ENCODE results near the gene LDAF1. TPM values are rescaled to one million over a fixed set of nuclear protein-coding genes. Genes with fewer than 3 reads are reported as not detected.

The LDAF1 gene
- total RNA-seq, 1 experiment from 2014 or later = 18.7 TPM

DNA sequence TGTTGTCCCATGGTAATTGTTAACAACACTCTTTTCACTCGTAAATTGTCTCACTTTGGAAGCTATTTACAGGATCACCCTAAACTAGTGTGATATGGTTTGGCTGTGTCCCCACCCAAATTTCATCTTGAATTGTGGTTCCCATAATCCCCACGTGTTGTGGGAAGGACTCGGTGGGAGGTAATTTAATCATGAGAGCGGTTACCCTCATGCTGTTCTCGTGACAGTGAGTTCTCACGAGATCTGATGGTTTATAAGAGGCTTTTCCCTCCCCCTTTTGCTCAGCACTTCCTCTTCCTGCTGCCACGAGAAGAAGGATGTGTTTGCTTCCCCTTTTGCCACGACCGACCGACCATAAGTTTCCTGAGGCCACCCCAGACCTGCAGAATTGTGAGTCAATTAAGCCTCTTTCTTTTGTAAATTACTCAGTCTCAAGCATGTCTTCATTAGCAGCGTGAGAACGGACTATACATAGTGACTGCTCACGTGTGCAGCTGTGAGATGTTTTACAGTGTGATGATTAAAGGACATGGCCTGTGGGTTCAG is 42.3 kb upstream of the LDAF1 start:
- Histone ChIP-seq H2BK12ac (ENCODE audit: insufficient read length, low read depth, low read length) (no peak overlapping the region), H4K8ac (replicated peaks; ENCODE audit: insufficient read length, low read depth, low read length) (no peak overlapping the region), H3K4ac (ENCODE audit: low read depth, low read length) (no peak overlapping the region), H3T11ph (ENCODE audit: low read length) (no peak overlapping the region), H2BK15ac (ENCODE audit: low read depth, low read length) (no peak overlapping the region), H4K91ac (ENCODE audit: insufficient read length, low read depth, low read length) (no peak overlapping the region), H3K14ac (ENCODE audit: insufficient read depth, low read length) (0 out of 2 replicates have a peak overlapping the region, but pooled peaks have one; percentile 39), H2BK5ac (ENCODE audit: insufficient read length, low read length) (no peak overlapping the region), H3K23ac (ENCODE audit: insufficient read length, low read depth, low read length) (no peak overlapping the region), H3K79me1 (ENCODE audit: insufficient read depth, low read depth, low read length, poor library complexity, severe bottlenecking) (no peaks in the 10 kb centered on the region), H4K5ac (ENCODE audit: insufficient read length, low read depth, low read length) (no peak overlapping the region), H3K9me3 (ENCODE audit: control insufficient read depth, low read depth, low read length) (no peaks in the 10 kb centered on the region), H3K27ac (ENCODE audit: insufficient read length, low read depth, low read length) (no peak overlapping the region), H2AK5ac (ENCODE audit: insufficient read length, low read length) (no peak overlapping the region), H2BK20ac (ENCODE audit: low read depth, low read length, poor library complexity, severe bottlenecking) (peak overlapping the region; percentile 96), H3K27me3 (ENCODE audit: insufficient read depth, low read length) (no peaks in the 10 kb centered on the region), H3K9ac (ENCODE audit: extremely low read depth, insufficient read length, low read length) (no peak overlapping the region), H3K18ac (ENCODE audit: insufficient read length, low read depth, low read length) (no peak overlapping the region), H3K79me2 (ENCODE audit: insufficient read depth, low read length) (no peaks in the 10 kb centered on the region), H2BK120ac (ENCODE audit: low read depth, low read length, poor library complexity, severe bottlenecking) (no peak overlapping the region), H4K20me1 (ENCODE audit: control insufficient read depth, insufficient read depth, insufficient read length) (no peaks in the 10 kb centered on the region), H2AFZ (ENCODE audit: low read length) (peak overlapping the region; percentile 74), H3K56ac (ENCODE audit: insufficient read length, low read depth, low read length) (no peak overlapping the region), H3K4me2 (ENCODE audit: insufficient read depth, insufficient read length, low read length) (peak overlapping the region; percentile 33), H3K23me2 (ENCODE audit: insufficient read length, low read depth, low read length, poor library complexity, severe bottlenecking) (no peaks in the 10 kb centered on the region), H3K4me1 (ENCODE audit: insufficient read depth, low read length) (peaks cover 7% of the 10 kb centered on the region; the same call in 1 of the 2 replicates)
- peak overlapping the region; percentile 57; a peak in 4 of 5 replicates for H3K4me3 Mint-ChIP-seq
- peak; percentile 47 for DNase-seq
- peaks cover 21 to 30% of the 10 kb centered on the region in 2 experiments for H3K4me1 Mint-ChIP-seq
- H3K36me3 Mint-ChIP-seq (ENCODE audit: insufficient read depth in 1 of 3, low read depth in 3 of 3) = peaks cover 0 to 3% (median 0%) of the 10 kb centered on the region in 3 experiments; a peak in 2 of 7 replicates
- peak overlapping the region; percentile 52 to 84 (median 74); a peak in 5 of 7 replicates for H3K27ac Mint-ChIP-seq
- no CpG with 5 or more reads among the region's 13 CpGs for WGBS (ENCODE audit: extremely low coverage, insufficient read length, low lambda C conversion rate)
- H3K9me3 Mint-ChIP-seq = peaks cover 0 to 3% of the 10 kb centered on the region in 2 experiments; a peak in 1 of 5 replicates
- H3K27me3 Mint-ChIP-seq (ENCODE audit: low read depth) = no peaks in the 10 kb centered on the region
- TF ChIP-seq, protein P1, sequence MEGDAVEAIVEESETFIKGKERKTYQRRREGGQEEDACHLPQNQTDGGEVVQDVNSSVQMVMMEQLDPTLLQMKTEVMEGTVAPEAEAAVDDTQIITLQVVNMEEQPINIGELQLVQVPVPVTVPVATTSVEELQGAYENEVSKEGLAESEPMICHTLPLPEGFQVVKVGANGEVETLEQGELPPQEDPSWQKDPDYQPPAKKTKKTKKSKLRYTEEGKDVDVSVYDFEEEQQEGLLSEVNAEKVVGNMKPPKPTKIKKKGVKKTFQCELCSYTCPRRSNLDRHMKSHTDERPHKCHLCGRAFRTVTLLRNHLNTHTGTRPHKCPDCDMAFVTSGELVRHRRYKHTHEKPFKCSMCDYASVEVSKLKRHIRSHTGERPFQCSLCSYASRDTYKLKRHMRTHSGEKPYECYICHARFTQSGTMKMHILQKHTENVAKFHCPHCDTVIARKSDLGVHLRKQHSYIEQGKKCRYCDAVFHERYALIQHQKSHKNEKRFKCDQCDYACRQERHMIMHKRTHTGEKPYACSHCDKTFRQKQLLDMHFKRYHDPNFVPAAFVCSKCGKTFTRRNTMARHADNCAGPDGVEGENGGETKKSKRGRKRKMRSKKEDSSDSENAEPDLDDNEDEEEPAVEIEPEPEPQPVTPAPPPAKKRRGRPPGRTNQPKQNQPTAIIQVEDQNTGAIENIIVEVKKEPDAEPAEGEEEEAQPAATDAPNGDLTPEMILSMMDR (conservative IDR thresholded peaks at IDR 0.05) = no peak
